PC-9 (cell line): Measurements from ENCODE around the gene FRMD8. TPM values are rescaled to one million over a fixed set of nuclear protein-coding genes. Genes with fewer than 3 reads are reported as not detected.

ENCODE experiments used
- BruUV-seq: library from RNA; stranded (reverse); fragments of 400-500 nt; replicated peaks from 2 replicates; lab custom pipeline; 2021; lab: Mats Ljungman, UMichigan
- CTCF ChIA-PET: fragments of 300-600 bp; sonication (Branson Sonifier 250); formaldehyde crosslinking; loops from one replicate; lab custom pipeline; 2022; ENCODE audit warnings: antibody characterized with exemption; lab: Charles Lee
- POLR2A ChIA-PET: fragments of 300-600 bp; sonication (Branson Sonifier 250); formaldehyde crosslinking; loops from one replicate; lab custom pipeline; 2022; ENCODE audit warnings: antibody characterized with exemption; ENCODE audit not compliant: unreplicated experiment; lab: Charles Lee
- DNase-seq, 2 experiments: peaks; one replicate each; pipeline versions ENCODE4 v3.0.0 to v3.0.0-alpha.2; 2015 to 2022; ENCODE audit warnings: mixed read lengths in 1 of 2
- H2AFZ ChIP-seq: fragments of 200-600 bp; sonication (generic); 2 replicates; pipeline ENCODE4 v1.8.1; 2017; ENCODE audit warnings: antibody characterized with exemption
- H3F3A ChIP-seq: fragments of 200-600 bp; sonication (generic); 2 replicates; pipeline ENCODE4 v1.8.1; 2017; ENCODE audit warnings: antibody characterized with exemption, mild to moderate bottlenecking, low read depth; ENCODE audit not compliant: insufficient read depth
- H3K27ac ChIP-seq: fragments of 200-600 bp; sonication (generic); 2 replicates; pipeline ENCODE4 v1.6.1; 2016; ENCODE audit warnings: mixed run types
- H3K27me3 ChIP-seq: fragments of 200-600 bp; sonication (generic); 2 replicates; pipeline ENCODE4 v1.6.1; 2016; ENCODE audit warnings: low read depth, mixed run types; ENCODE audit not compliant: insufficient read depth
- H3K36me3 ChIP-seq: fragments of 200-600 bp; sonication (generic); 2 replicates; pipeline ENCODE4 v1.6.1; 2016; ENCODE audit warnings: low read depth, mixed run types
- H3K4me1 ChIP-seq: fragments of 200-600 bp; sonication (generic); replicated peaks from 2 replicates; pipeline ENCODE4 v1.6.1; 2016; ENCODE audit warnings: mixed run types; ENCODE audit not compliant: insufficient read depth
- H3K4me2 ChIP-seq: fragments of 200-600 bp; sonication (generic); 2 replicates; pipeline ENCODE4 v1.6.1; 2017; ENCODE audit warnings: mixed run types
- H3K4me3 ChIP-seq: fragments of 200-600 bp; sonication (generic); 2 replicates; pipeline ENCODE4 v1.6.1; 2016; ENCODE audit warnings: mixed run types
- H3K79me2 ChIP-seq: fragments of 200-600 bp; sonication (generic); 2 replicates; pipeline ENCODE4 v1.6.1; 2017; ENCODE audit warnings: low read depth, mixed run types
- H3K9me2 ChIP-seq: fragments of 200-600 bp; sonication (generic); 2 replicates; pipeline ENCODE4 v1.8.1; 2017; ENCODE audit warnings: mild to moderate bottlenecking; ENCODE audit not compliant: insufficient read depth
- H3K9me3 ChIP-seq: fragments of 200-600 bp; sonication (generic); 2 replicates; pipeline ENCODE4 v1.8.1; 2016; ENCODE audit warnings: low read depth; ENCODE audit not compliant: insufficient read depth
- H4K20me1 ChIP-seq: fragments of 200-600 bp; sonication (generic); 2 replicates; pipeline ENCODE4 v1.8.1; 2017; ENCODE audit not compliant: insufficient read depth
- EZH2 ChIP-seq: fragments of 200-600 bp; sonication (generic); IDR thresholded peaks from 2 replicates; pipeline ENCODE4 v1.8.0; 2017; ENCODE audit warnings: antibody characterized with exemption, low read depth
- intact Hi-C: fragments of 100-400 bp; cut with micrococcal nuclease; formaldehyde crosslinking; loops from one replicate; pipeline ENCODE4 v1.10.0; 2022; ENCODE audit not compliant: unreplicated experiment
- total RNA-seq: library from RNA; stranded (reverse); gene quantifications from 2 replicates; pipeline ENCODE4 v1.2.3, GENCODE V29; 2021
- TF ChIP-seq, protein P1 (sequence below): fragments of 200-600 bp; sonication (generic); conservative IDR thresholded peaks from 2 replicates; pipeline ENCODE4 v1.6.1; 2017; ENCODE audit warnings: mixed run types, antibody characterized with exemption, mild to moderate bottlenecking, moderate library complexity

FRMD8 gene
- total RNA-seq, 1 experiment from 2014 or later: 32.4 TPM

- no peak overlapping the region for H2AFZ ChIP-seq
- BruUV-seq: TSS peak; percentile 0
- intact Hi-C loops: no loop called here
- TF ChIP-seq, protein P1, sequence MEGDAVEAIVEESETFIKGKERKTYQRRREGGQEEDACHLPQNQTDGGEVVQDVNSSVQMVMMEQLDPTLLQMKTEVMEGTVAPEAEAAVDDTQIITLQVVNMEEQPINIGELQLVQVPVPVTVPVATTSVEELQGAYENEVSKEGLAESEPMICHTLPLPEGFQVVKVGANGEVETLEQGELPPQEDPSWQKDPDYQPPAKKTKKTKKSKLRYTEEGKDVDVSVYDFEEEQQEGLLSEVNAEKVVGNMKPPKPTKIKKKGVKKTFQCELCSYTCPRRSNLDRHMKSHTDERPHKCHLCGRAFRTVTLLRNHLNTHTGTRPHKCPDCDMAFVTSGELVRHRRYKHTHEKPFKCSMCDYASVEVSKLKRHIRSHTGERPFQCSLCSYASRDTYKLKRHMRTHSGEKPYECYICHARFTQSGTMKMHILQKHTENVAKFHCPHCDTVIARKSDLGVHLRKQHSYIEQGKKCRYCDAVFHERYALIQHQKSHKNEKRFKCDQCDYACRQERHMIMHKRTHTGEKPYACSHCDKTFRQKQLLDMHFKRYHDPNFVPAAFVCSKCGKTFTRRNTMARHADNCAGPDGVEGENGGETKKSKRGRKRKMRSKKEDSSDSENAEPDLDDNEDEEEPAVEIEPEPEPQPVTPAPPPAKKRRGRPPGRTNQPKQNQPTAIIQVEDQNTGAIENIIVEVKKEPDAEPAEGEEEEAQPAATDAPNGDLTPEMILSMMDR: peak; percentile 21; the same call in 1 of the 2 replicates
- TF ChIP-seq EZH2: no peak
- peaks cover 56% of the 10 kb centered on the region for H3K36me3 ChIP-seq
- peaks cover 89% of the 10 kb centered on the region for H3K79me2 ChIP-seq
- CTCF ChIA-PET: no interaction called here
- H3K4me3 ChIP-seq: peak overlapping the region; percentile 90
- H3K9me3 ChIP-seq: no peaks in the 10 kb centered on the region
- peak; percentile 35 to 77 for DNase-seq
- H3K27me3 ChIP-seq: no peaks in the 10 kb centered on the region
- H3K4me2 ChIP-seq: peak overlapping the region; percentile 99
- no peaks in the 10 kb centered on the region for H3K9me2 ChIP-seq
- POLR2A ChIA-PET: interaction anchor here (0.6 to 0.9 kb wide), 3 partner anchors 80 to 486 kb away, joined by 4 to 6 read pairs (median 6); no protein-coding TSS in a partner anchor
- H3F3A ChIP-seq: peaks cover 84% of the 10 kb centered on the region
- peaks cover 49% of the 10 kb centered on the region for H3K4me1 ChIP-seq
- peak overlapping the region; percentile 100 for H3K27ac ChIP-seq
- H4K20me1 ChIP-seq: peaks cover 76% of the 10 kb centered on the region
These were observed 38.9 kb downstream of the FRMD8 start for GRCh38 chr11:65425105-65425970.

GRCh38 chr11:65425971-65426838 lies 39.8 kb downstream of the FRMD8 start:
- Histone ChIP-seq H3K36me3 (peaks cover 63% of the 10 kb centered on the region), H3K4me1 (peaks cover 50% of the 10 kb centered on the region), H4K20me1 (peaks cover 84% of the 10 kb centered on the region), H3K9me3 (no peaks in the 10 kb centered on the region), H3K79me2 (peaks cover 92% of the 10 kb centered on the region), H3K27me3 (no peaks in the 10 kb centered on the region), H3F3A (peaks cover 86% of the 10 kb centered on the region), H3K27ac (peak overlapping the region; percentile 100), H3K4me2 (peak overlapping the region; percentile 99), H2AFZ (no peak overlapping the region), H3K4me3 (peak overlapping the region; percentile 90), H3K9me2 (no peaks in the 10 kb centered on the region)
- ChIA-PET CTCF (no interaction called here), POLR2A (interaction anchor here (0.8 kb wide), 1 partner anchor 477 kb away, joined by 4 read pairs; no protein-coding TSS in a partner anchor)
- no TSS peak for BruUV-seq
- TF ChIP-seq, protein P1: peak; percentile 2; the same call in 1 of the 2 replicates
- TF ChIP-seq EZH2: no peak
- intact Hi-C loops: no loop called here
- DNase-seq: peak in 1 of 2 experiments; percentile 97
